Fibroblast of skin of scalp (primary cell): Measurements from ENCODE around the gene SLC35F1.
A peak's percentile ranks its signal among the peaks of the same experiment; 100 is the strongest.

Experiments used
- DNase-seq: peaks from one replicate; pipeline ENCODE4 v3.0.0-alpha.2; 2013

SLC35F1 gene

GRCh38 chr6:118318648-118319047, 411.6 kb downstream of the SLC35F1 start:
- no peak for DNase-seq

- no peak for DNase-seq
Observed at GRCh38 chr6:118319416-118319815, 412.4 kb downstream of the SLC35F1 start.

DNA sequence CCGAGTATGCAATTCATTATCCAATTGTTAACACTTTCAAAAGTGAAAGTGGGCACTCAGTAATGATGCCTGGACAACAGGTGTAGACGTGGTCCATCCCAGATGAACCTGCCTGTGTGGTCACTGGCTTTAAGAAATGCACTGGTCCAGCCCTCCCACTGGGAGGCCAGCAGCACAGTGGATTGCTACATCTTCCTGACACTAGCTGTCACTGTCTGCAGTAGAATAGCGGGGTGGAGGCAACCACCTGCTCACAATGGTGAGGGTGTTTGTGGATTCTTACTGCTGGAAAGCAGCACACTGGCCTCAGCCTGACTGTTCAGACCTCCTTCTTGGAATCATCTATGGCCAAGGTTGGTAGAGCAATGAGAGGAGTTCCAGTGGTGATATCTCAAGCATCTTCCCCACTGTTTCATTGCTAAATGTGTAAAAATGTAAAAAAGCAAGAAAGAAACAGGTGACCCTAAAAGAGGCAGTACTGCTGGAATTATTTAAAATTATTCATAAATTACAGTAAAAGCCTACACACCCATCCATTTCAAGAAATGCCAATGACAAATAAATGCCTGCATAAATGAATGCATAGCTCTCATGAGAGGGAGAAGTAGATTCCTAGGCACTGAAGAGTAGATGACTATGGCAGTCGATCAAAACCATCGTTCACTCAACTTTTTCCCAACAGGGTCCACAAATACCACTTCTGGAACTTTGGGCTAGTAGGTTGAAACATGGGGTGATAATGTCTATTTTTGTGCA, 413.0 kb downstream of the SLC35F1 start:
- no peak for DNase-seq

- no peak for DNase-seq
Observed at GRCh38 chr6:118320652-118321051, 413.6 kb downstream of the SLC35F1 start.

DNA sequence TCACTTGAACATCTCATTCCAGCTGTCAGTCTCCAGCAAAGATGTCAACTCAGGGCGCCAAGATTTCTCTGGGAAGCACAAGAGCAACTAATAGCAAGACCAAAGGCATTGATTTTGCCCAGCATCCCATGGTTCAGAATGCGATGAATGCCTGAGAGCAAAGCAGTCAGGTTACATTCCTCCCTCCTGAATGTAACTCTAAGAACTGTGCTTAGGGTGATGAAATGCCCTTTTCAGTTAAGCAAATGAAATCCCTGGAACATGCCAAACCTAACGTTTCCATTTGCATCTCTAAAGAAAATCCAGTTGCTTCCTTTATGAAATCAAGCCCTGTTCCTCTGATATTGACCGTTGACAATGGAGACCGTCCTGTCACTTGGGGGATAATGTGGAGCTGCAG, 417.1 kb downstream of the SLC35F1 start:
- DNase-seq, result no peak

DNA sequence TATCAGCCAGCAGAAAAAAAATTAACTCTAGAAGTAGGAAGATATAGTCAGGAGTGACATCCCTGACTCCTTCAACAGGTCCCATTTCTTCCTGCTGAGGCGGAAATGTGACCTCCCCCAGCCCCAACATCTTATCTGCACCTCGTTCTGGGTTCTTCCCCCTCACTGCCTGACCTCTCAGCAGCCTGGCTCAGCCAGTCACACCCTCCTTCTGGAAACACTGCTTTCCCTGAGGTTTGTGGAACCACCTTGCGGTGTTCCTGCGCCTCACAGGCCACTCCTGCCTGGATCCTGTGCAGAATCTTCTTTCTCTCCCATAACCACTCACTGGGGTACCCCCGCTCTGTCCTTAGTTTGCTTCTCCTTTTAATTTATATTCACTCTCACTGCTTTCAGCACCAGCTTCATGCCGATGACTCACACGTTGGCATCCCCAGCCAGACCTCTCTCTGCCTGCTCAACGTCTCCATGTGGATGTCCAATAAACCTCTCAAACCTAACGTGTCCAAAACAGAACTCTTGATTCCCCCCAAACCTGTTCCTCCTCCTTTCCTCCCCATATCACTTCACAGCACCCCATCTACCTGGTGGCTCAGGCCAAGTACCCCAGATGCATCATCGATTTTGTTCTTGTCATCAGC, 418.3 kb downstream of the SLC35F1 start:
- peak; percentile 20 for DNase-seq

DNA sequence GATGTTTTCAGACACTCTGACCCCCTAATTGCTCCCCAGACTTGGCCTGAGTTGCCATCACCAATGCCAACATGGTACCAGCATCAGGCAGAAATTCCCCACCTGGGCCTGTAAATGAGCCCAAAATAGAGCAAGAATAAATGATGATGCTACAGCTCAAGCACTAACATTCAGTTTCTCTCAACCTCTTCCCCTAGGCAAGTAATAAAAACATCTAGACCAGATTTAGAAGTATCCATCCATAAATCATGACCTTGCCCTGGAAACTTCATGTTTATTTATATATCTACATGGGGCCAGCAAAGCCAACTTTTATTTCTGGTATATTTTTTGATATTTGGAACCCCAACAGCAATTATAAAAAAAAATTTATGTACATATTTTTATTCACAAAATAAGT, 419.6 kb downstream of the SLC35F1 start:
- no peak for DNase-seq

GRCh38 chr6:118327237-118327636, 420.2 kb downstream of the SLC35F1 start:
- DNase-seq, result no peak

GRCh38 chr6:118333772-118334171, 426.7 kb downstream of the SLC35F1 start:
- no peak for DNase-seq

- no peak for DNase-seq
Observed at GRCh38 chr6:118334634-118335033, 427.6 kb downstream of the SLC35F1 start.

- no peak for DNase-seq
Observed at GRCh38 chr6:118335325-118335816, 428.3 kb downstream of the SLC35F1 start.

GRCh38 chr6:118344014-118344670, 437.1 kb downstream of the SLC35F1 start:
- no peak for DNase-seq

DNA sequence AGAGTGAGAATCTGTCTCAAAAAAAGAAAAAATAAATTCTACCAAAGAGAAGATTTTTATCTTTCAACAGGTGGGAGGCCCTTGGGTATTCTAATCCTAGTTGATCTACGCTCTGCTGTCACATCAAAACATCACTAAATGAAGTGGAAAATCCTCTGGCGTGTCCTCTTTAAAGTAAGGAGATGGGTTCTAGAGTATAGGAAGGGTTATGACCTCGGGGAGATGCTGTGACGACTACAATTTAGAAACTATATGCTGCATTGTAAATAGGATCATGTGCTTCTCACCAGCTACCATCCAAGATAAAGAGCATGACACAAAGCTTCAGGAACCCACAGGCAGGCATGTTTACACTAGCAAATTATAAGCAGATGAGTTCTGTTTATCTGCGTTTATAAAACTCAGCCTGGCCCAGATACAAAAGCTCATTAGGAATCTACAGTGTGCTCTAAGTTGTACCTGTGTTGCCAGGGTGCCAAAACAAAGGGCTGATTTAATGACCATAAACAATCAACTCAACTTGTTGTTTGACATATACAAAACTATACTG, 443.9 kb downstream of the SLC35F1 start:
- peak; percentile 22 for DNase-seq

GRCh38 chr6:118353564-118353963, 446.5 kb downstream of the SLC35F1 start:
- no peak for DNase-seq

DNA sequence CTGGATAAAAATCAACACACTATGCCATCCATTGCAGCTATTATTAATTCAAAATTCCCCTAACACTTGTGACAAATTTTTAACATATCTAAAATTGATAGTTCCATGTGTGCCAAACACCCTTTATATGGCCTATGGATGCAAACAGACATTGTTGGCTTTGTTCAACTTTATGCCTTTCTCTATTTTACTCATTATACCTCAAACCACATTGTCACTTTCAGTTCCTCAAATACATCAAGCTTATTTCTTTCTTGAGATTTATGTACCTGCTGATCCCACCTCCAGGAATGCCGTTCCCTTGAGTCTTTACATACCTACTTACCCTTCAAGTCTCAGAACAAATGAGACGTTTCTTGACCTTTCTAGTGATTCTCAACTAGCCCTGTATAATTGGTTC, 447.6 kb downstream of the SLC35F1 start:
- DNase-seq, result no peak

GRCh38 chr6:118356054-118356453, 449.0 kb downstream of the SLC35F1 start:
- DNase-seq, result peak; percentile 81

GRCh38 chr6:118356686-118357085, 449.6 kb downstream of the SLC35F1 start:
- no peak for DNase-seq
